K562 (cell line): ENCODE data around the gene GHDC. TPM values are rescaled to one million over a fixed set of nuclear protein-coding genes. Genes with fewer than 3 reads are reported as not detected.
A peak's percentile ranks its signal among the peaks of the same experiment; 100 is the strongest.

Experiments
- ARID2 ChIP-seq: fragments of 450-650 bp; IDR thresholded peaks from 2 replicates; pipeline ENCODE4 v1.6.1; 2017; ENCODE audit warnings: antibody characterized with exemption, mild to moderate bottlenecking
- ASH1L ChIP-seq: fragments of 450-650 bp; IDR thresholded peaks from 2 replicates; pipeline ENCODE4 v1.6.1; 2018; ENCODE audit warnings: borderline replicate concordance, mild to moderate bottlenecking, low read depth; ENCODE audit not compliant: partially characterized antibody
- FOXK2 ChIP-seq, 2 experiments: fragments of 450-650 bp; IDR thresholded peaks in 1 of 2; conservative IDR thresholded peaks in 1 of 2; 2 replicates each; pipeline ENCODE4 v1.6.1; 2016; ENCODE audit warnings: low read depth in 2 of 2, mild to moderate bottlenecking in 1 of 2
- ILF3 ChIP-seq: fragments of 450-650 bp; IDR thresholded peaks from 2 replicates; pipeline ENCODE4 v1.6.1; 2018; ENCODE audit warnings: antibody characterized with exemption, mild to moderate bottlenecking, moderate library complexity, borderline replicate concordance
- MIER1 ChIP-seq: fragments of 450-650 bp; IDR thresholded peaks from 2 replicates; pipeline ENCODE4 v1.6.1; 2016; ENCODE audit warnings: antibody characterized with exemption, mild to moderate bottlenecking, low read depth
- MITF ChIP-seq: IDR thresholded peaks from 2 replicates; pipeline ENCODE4 v1.6.1; 2014; ENCODE audit warnings: antibody characterized with exemption
- RCOR1 ChIP-seq, 2 experiments: IDR thresholded peaks; 2 replicates each; pipeline ENCODE4 v1.6.1; 2012; ENCODE audit warnings: low read depth in 2 of 2, low read length in 2 of 2, borderline replicate concordance in 1 of 2, improper control_type of control experiment in 1 of 2
- SMARCC2 ChIP-seq: fragments of 450-650 bp; IDR thresholded peaks from 2 replicates; pipeline ENCODE4 v1.6.1; 2017; ENCODE audit warnings: antibody characterized with exemption, moderate library complexity, mild to moderate bottlenecking, low read depth
- YY1 ChIP-seq, 3 experiments: IDR thresholded peaks; 2 replicates each; pipeline ENCODE4 v1.6.1; 2011; ENCODE audit warnings: low read length in 2 of 3, mild to moderate bottlenecking in 2 of 3, moderate library complexity in 2 of 3, borderline replicate concordance in 1 of 3, control low read depth in 1 of 3, low read depth in 1 of 3; ENCODE audit not compliant: insufficient read depth in 3 of 3, insufficient replicate concordance in 2 of 3, control insufficient read depth in 1 of 3, insufficient read length in 1 of 3; ENCODE audit errors: extremely low read depth in 1 of 3
- ZBTB43 ChIP-seq: sonication (generic); formaldehyde crosslinking; IDR thresholded peaks from 2 replicates; pipeline ENCODE4 v1.8.0; 2023; ENCODE audit warnings: mild to moderate bottlenecking, missing genetic modification reagents
- ZNF140 ChIP-seq: fragments of 250-450 bp; sonication (Bioruptor Pico); IDR thresholded peaks from 2 replicates; pipeline ENCODE4 v1.8.0; 2021; ENCODE audit warnings: moderate library complexity, mild to moderate bottlenecking, inconsistent platforms
- ZNF146 ChIP-seq: IDR thresholded peaks from one replicate; pipeline ENCODE4 v1.6.1; 2018; ENCODE audit warnings: missing compliant biosample characterization; ENCODE audit not compliant: unreplicated experiment
- ZNF318 ChIP-seq, 2 experiments: fragments of 450-650 bp; IDR thresholded peaks; 2 replicates each; pipeline ENCODE4 v1.6.1; 2016; ENCODE audit warnings: mild to moderate bottlenecking in 2 of 2, borderline replicate concordance in 1 of 2, low read depth in 1 of 2, moderate library complexity in 1 of 2
- ZNF780A ChIP-seq: fragments of 250-450 bp; sonication (Bioruptor Pico); IDR thresholded peaks from 2 replicates; pipeline ENCODE4 v1.5.0; 2021; ENCODE audit warnings: mild to moderate bottlenecking
- polyA plus RNA-seq, 8 experiments: library from polyadenylated mRNA; depleted of rRNA in 4 of 8; stranded (reverse) in 5 of 8; unstranded in 3 of 8; fragments of >200 nt; fragmentation: Nextera tagmentation in 2 of 8; fragmentation: Illumina TruSeq in 1 of 8; extraction: Ambion mirVana in 2 of 8; extraction: Trizol in 1 of 8; gene quantifications; 2 replicates each; pipeline versions ENCODE4 v1.2.1 to v1.2.3, GENCODE V29; 2011 to 2014; ENCODE audit warnings: inconsistent platforms in 1 of 8, missing spikeins in 1 of 8
- total RNA-seq, 7 experiments: library from RNA; depleted of rRNA in 6 of 7; stranded (reverse); fragments of >200 nt in 6 of 7; fragmentation: Illumina TruSeq in 2 of 7; extraction: Trizol in 2 of 7; gene quantifications; 2 replicates each; pipeline versions ENCODE4 v1.2.1 to v1.2.3, GENCODE V29; 2011 to 2021; ENCODE audit warnings: low replicate concordance in 1 of 7

The GHDC gene
- total and polyA plus RNA-seq, 9 of the 15 experiments (the other 6 are each of a cell fraction or from before 2014, with no cell fraction given), result 0.65 to 23.2 (median 11.2) TPM

GRCh38 chr17:42180922-42181850 is 13.1 kb downstream of the GHDC start, which contains the start of gene KCNH4 (continued):
- peak in 1 of 2 experiments; percentile 52; a peak in 2 of 4 replicates for TF ChIP-seq RCOR1 (IDR thresholded peaks at IDR 0.05; ENCODE audit: borderline replicate concordance in 1 of 2, low read depth in 2 of 2, low read length in 2 of 2)
- TF ChIP-seq ZNF146 (CRISPR knock-in tag), result no peak
- no peak for TF ChIP-seq ARID2
- TF ChIP-seq SMARCC2, result no peak
- TF ChIP-seq ASH1L, result no peak
- TF ChIP-seq ILF3, result no peak
- TF ChIP-seq FOXK2 (conservative IDR thresholded peaks at IDR 0.05 in 1 of 2, IDR thresholded peaks at IDR 0.05 in 1 of 2; ENCODE audit: low read depth in 2 of 2), result peak; percentile 74 to 83
- no peak for TF ChIP-seq ZNF140 (CRISPR knock-in tag)
- no peak for TF ChIP-seq MITF
- TF ChIP-seq YY1 (IDR thresholded peaks at IDR 0.05; ENCODE audit: borderline replicate concordance in 1 of 3, control insufficient read depth in 1 of 3, extremely low read depth in 1 of 3, insufficient read depth in 3 of 3, insufficient read length in 1 of 3, insufficient replicate concordance in 2 of 3, low read depth in 1 of 3, low read length in 2 of 3), result peak in 1 of 3 experiments; percentile 38
- no peak for TF ChIP-seq ZNF780A
- peak; percentile 77; the same call in 1 of the 2 replicates for TF ChIP-seq MIER1
- no peak for TF ChIP-seq ZNF318 (IDR thresholded peaks at IDR 0.05; ENCODE audit: borderline replicate concordance in 1 of 2, low read depth in 1 of 2)
- TF ChIP-seq ZBTB43 (CRISPR knock-in tag), result no peak
